HepG2 (cell line): ENCODE measurements around the gene MEF2B. TPM values are rescaled to one million over a fixed set of nuclear protein-coding genes. Genes with fewer than 3 reads are reported as not detected.

Source experiments
- ATF2 ChIP-seq: sonication (generic); formaldehyde crosslinking; IDR thresholded peaks from 2 replicates; pipeline ENCODE4 v1.4.0; 2020; ENCODE audit warnings: missing genetic modification reagents
- GPBP1L1 ChIP-seq: sonication (generic); formaldehyde crosslinking; IDR thresholded peaks from 2 replicates; pipeline ENCODE4 v1.5.0; 2020; ENCODE audit warnings: mild to moderate bottlenecking, missing genetic modification reagents
- HES4 ChIP-seq: sonication (generic); formaldehyde crosslinking; IDR thresholded peaks from 2 replicates; pipeline ENCODE4 v1.9.0; 2021; ENCODE audit warnings: mild to moderate bottlenecking, missing genetic modification reagents, borderline replicate concordance
- NFE2L2 ChIP-seq: fragments of 150-350 bp; IDR thresholded peaks from 2 replicates; pipeline ENCODE4 v1.6.1; 2014; ENCODE audit warnings: low read length
- POLR2AphosphoS5 ChIP-seq: IDR thresholded peaks from 2 replicates; pipeline ENCODE4 v1.6.1; 2012; ENCODE audit warnings: low read depth, low read length
- TERF1 ChIP-seq: sonication (generic); formaldehyde crosslinking; IDR thresholded peaks from 2 replicates; pipeline ENCODE4 v1.8.0; 2022; ENCODE audit warnings: mild to moderate bottlenecking, missing genetic modification reagents, moderate library complexity
- ZNF142 ChIP-seq: sonication (generic); formaldehyde crosslinking; IDR thresholded peaks from 2 replicates; pipeline ENCODE4 v1.4.0; 2020; ENCODE audit warnings: missing genetic modification reagents
- ZNF552 ChIP-seq: sonication (generic); formaldehyde crosslinking; IDR thresholded peaks from 2 replicates; pipeline ENCODE4 v1.9.0; 2022; ENCODE audit warnings: missing genetic modification reagents, mild to moderate bottlenecking, borderline replicate concordance
- ZNF577 ChIP-seq: sonication (generic); formaldehyde crosslinking; IDR thresholded peaks from 2 replicates; pipeline ENCODE4 v1.4.0; 2020; ENCODE audit warnings: mild to moderate bottlenecking, low read depth, missing genetic modification reagents, borderline replicate concordance
- polyA plus RNA-seq, 8 experiments: library from polyadenylated mRNA; depleted of rRNA in 3 of 8; stranded (reverse) in 7 of 8; unstranded in 1 of 8; fragments of >200 nt; fragmentation: Illumina TruSeq in 4 of 8; extraction: Trizol in 4 of 8; gene quantifications; 2 replicates each; pipeline versions ENCODE4 v1.2.1 to v1.2.3, GENCODE V29; 2011 to 2016; ENCODE audit warnings: low read depth in 4 of 8, missing spikeins in 1 of 8, mixed read lengths in 1 of 8; ENCODE audit not compliant: insufficient read depth in 1 of 8
- total RNA-seq, 5 experiments: library from RNA; depleted of rRNA; stranded (reverse); fragments of >200 nt; fragmentation: Illumina TruSeq; extraction: Trizol; gene quantifications; 2 replicates each; pipeline ENCODE4 v1.2.3, GENCODE V29; 2016; ENCODE audit warnings: low read depth in 1 of 5
- TF ChIP-seq, protein P1 (sequence below): sonication (generic); formaldehyde crosslinking; IDR thresholded peaks from 2 replicates; pipeline ENCODE4 v1.4.0; 2020; ENCODE audit warnings: missing genetic modification reagents, borderline replicate concordance
- TF ChIP-seq, protein P2 (sequence below): fragments of 450-650 bp; IDR thresholded peaks from 2 replicates; pipeline ENCODE4 v1.6.1; 2016

The MEF2B gene
- total and polyA plus RNA-seq, 2 of the 13 experiments (the other 11 are each of a cell fraction or from before 2014, with no cell fraction given), result 1.2 to 1.7 TPM

DNA sequence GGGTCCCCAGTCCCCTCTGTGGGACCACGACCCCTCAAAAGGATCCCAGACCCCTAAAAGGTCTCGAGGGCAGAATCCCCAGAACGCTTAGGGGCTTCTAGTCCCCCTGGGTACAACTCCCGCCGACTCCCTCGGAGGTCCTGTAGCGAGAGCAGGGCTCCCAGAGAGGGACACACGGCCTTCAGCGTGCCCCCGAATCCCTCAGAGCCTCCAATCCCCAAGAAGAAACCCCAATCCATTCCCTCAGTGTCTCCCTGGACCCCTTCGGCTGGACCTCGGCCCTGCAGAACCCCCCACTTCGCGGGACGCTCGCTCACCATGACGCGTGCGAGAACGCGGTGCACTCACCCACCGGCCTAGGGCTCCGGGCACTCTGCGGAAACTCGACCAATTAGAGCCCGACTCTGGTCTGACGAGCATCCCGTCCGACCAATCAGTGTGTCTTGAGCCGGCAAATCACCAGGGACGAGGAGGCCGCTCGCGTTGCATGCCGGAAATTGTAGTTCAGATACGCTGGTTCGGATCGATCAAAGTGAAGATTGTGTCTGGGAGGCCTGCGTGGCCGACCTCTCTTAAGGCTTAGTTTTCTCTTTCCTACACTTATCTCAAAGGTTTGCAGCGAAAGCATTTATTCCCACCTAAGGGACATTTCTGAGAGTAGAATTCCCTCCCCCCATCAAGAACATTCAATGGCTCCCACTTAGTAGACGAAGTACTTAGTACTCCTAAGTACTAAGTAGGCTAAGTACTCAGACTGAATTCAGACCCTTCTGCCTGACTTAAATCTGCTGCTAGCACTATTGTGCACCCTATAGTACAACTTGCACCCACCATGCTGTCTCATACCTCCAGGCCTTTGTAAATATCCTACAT, 31.7 kb downstream of the MEF2B start, which contains the start of gene TMEM161A (continued):
- TF ChIP-seq GPBP1L1, result no peak
- TF ChIP-seq ZNF142 (CRISPR knock-in tag), result peak; percentile 68; the same call in 1 of the 2 replicates
- no peak for TF ChIP-seq HES4 (CRISPR knock-in tag)
- no peak for TF ChIP-seq ZNF577 (CRISPR knock-in tag)
- TF ChIP-seq, protein P1, sequence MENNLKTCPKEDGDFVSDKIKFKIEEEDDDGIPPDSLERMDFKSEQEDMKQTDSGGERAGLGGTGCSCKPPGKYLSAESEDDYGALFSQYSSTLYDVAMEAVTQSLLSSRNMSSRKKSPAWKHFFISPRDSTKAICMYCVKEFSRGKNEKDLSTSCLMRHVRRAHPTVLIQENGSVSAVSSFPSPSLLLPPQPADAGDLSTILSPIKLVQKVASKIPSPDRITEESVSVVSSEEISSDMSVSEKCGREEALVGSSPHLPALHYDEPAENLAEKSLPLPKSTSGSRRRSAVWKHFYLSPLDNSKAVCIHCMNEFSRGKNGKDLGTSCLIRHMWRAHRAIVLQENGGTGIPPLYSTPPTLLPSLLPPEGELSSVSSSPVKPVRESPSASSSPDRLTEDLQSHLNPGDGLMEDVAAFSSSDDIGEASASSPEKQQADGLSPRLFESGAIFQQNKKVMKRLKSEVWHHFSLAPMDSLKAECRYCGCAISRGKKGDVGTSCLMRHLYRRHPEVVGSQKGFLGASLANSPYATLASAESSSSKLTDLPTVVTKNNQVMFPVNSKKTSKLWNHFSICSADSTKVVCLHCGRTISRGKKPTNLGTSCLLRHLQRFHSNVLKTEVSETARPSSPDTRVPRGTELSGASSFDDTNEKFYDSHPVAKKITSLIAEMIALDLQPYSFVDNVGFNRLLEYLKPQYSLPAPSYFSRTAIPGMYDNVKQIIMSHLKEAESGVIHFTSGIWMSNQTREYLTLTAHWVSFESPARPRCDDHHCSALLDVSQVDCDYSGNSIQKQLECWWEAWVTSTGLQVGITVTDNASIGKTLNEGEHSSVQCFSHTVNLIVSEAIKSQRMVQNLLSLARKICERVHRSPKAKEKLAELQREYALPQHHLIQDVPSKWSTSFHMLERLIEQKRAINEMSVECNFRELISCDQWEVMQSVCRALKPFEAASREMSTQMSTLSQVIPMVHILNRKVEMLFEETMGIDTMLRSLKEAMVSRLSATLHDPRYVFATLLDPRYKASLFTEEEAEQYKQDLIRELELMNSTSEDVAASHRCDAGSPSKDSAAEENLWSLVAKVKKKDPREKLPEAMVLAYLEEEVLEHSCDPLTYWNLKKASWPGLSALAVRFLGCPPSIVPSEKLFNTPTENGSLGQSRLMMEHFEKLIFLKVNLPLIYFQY (CRISPR knock-in tag), result no peak
- TF ChIP-seq, protein P2, sequence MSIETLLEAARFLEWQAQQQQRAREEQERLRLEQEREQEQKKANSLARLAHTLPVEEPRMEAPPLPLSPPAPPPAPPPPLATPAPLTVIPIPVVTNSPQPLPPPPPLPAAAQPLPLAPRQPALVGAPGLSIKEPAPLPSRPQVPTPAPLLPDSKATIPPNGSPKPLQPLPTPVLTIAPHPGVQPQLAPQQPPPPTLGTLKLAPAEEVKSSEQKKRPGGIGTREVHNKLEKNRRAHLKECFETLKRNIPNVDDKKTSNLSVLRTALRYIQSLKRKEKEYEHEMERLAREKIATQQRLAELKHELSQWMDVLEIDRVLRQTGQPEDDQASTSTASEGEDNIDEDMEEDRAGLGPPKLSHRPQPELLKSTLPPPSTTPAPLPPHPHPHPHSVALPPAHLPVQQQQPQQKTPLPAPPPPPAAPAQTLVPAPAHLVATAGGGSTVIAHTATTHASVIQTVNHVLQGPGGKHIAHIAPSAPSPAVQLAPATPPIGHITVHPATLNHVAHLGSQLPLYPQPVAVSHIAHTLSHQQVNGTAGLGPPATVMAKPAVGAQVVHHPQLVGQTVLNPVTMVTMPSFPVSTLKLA, result no peak
- no peak for TF ChIP-seq ZNF552 (CRISPR knock-in tag)
- peak; percentile 68; the same call in 1 of the 2 replicates for TF ChIP-seq ATF2 (CRISPR knock-in tag)
- TF ChIP-seq NFE2L2, result no peak
- peak; percentile 90 for TF ChIP-seq POLR2AphosphoS5
- TF ChIP-seq TERF1 (CRISPR knock-in tag), result no peak
